ENCODE data around the gene CCDC141.
A peak's percentile ranks its signal among the peaks of the same experiment; 100 is the strongest.

The CCDC141 gene

GRCh38 chr2:178819147-178819875 lies 230.6 kb downstream of the CCDC141 start:
- intact Hi-C loops (cut with DNase I) = no loop called here
- DNase-seq = no peak

GRCh38 chr2:178811901-178812300 lies 238.0 kb downstream of the CCDC141 start:
- intact Hi-C loops (cut with DNase I) = no loop called here
- no peak for DNase-seq

GRCh38 chr2:178811045-178811444 lies 238.9 kb downstream of the CCDC141 start:
- intact Hi-C loops (cut with DNase I) = no loop called here
- no peak for DNase-seq

GRCh38 chr2:178810422-178810821 lies 239.5 kb downstream of the CCDC141 start:
- DNase-seq = no peak
- intact Hi-C loops (cut with DNase I) = no loop called here

GRCh38 chr2:178807227-178808008 lies 242.5 kb downstream of the CCDC141 start, which contains the start of gene TTN:
Gene TTN (minus strand): TSS chr2:178807423. CDS start chr2:178804642, 2,781 bp downstream.
- intact Hi-C loops (cut with DNase I) = no loop called here

GRCh38 chr2:178806543-178806942 lies 243.4 kb downstream of the CCDC141 start:
- intact Hi-C loops (cut with DNase I) = no loop called here
- DNase-seq = no peak

More at GRCh38 chr2:178807227-178808008, 242.5 kb downstream of the CCDC141 start, which contains the start of gene TTN:
- DNase-seq = peak in 7 of 42 donors; percentile 4 to 52 (median 25)

GRCh38 chr2:178805457-178805856 lies 244.5 kb downstream of the CCDC141 start:
- intact Hi-C loops (cut with DNase I) = no loop called here
- DNase-seq = no peak

GRCh38 chr2:178804791-178805190 lies 245.1 kb downstream of the CCDC141 start:
- no peak for DNase-seq
- intact Hi-C loops (cut with DNase I) = no loop called here

- intact Hi-C loops (cut with DNase I) = no loop called here
- no peak for DNase-seq
These were observed 249.4 kb downstream of the CCDC141 start for GRCh38 chr2:178800510-178800909.

GRCh38 chr2:178799305-178799704 lies 250.6 kb downstream of the CCDC141 start:
- DNase-seq = no peak
- intact Hi-C loops (cut with DNase I) = loop anchor here (10.0 kb wide), 1 partner anchor 115 kb away; no protein-coding TSS in a partner anchor

GRCh38 chr2:178796079-178796677 lies 253.8 kb downstream of the CCDC141 start:
- intact Hi-C loops (cut with DNase I) = loop anchor here (10.0 kb wide), 1 partner anchor 119 kb away; no protein-coding TSS in a partner anchor
- DNase-seq = no peak

- DNase-seq = no peak
- intact Hi-C loops (cut with DNase I) = no loop called here
These were observed 262.0 kb downstream of the CCDC141 start for GRCh38 chr2:178787934-178788333.

GRCh38 chr2:178787155-178787554 lies 262.8 kb downstream of the CCDC141 start:
- no peak for DNase-seq
- intact Hi-C loops (cut with DNase I) = no loop called here

- intact Hi-C loops (cut with DNase I) = no loop called here
- no peak for DNase-seq
These were observed 266.0 kb downstream of the CCDC141 start for GRCh38 chr2:178783889-178784288.

- no peak for DNase-seq
- intact Hi-C loops (cut with DNase I) = no loop called here
These were observed 267.7 kb downstream of the CCDC141 start for GRCh38 chr2:178782236-178782635.
